Stimulated activated CD4-positive, alpha-beta T cell treated with anti-CD3 and anti-CD28 coated beads, Interleukin-1b, Interleukin-23, amount 100 ng/mL, for 1 hour (primary cell): ENCODE data around the gene PRDX1.
"Not testable (repeated sequence)": the region's sequence is repeated elsewhere in the genome, so short reads cannot be mapped to it uniquely, and the experiment has no call there.

Experiments
- DNase-seq, 2 donors: peaks; one replicate each; pipeline ENCODE4 v3.0.0-alpha.2; 2020; ENCODE audit warnings: low read depth in 2 of 2

The PRDX1 gene

DNA sequence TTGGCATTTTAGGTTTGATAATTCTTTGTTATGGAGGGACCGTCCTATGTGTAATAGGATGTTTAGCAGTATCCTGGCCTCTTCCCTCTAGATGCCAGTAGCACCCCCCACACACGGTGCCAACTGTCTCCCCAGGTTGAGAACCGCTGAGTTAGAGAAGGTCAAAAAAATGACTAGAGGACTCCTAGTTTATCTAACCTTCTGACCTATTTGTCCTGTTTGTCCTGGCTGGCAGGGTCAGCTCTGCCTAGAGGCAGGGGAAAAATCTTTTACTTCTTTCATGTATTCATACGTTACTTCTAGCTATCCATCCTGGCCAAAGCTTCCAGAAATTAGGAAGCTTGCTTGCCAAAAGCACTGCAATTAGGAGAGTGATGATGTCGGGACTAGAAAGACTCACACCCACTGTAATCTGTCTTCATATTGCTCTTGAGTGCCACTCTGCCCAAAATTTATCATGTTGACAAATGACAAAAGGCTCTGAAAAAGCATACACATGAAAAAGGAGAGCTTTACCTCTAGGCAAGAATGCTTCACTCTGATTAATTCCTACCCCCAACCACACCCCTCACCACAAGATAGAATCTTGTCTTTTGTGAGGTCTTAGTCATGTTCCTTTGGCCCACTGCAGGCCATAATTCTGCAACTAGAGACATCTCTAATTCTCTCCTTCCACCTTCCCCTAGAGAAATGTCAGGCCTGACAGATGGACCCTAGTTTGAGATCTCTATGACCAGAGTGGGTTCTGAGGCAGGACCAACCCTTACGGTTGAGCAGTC, 14.5 kb upstream of the PRDX1 start:
- DNase-seq: no peak

DNA sequence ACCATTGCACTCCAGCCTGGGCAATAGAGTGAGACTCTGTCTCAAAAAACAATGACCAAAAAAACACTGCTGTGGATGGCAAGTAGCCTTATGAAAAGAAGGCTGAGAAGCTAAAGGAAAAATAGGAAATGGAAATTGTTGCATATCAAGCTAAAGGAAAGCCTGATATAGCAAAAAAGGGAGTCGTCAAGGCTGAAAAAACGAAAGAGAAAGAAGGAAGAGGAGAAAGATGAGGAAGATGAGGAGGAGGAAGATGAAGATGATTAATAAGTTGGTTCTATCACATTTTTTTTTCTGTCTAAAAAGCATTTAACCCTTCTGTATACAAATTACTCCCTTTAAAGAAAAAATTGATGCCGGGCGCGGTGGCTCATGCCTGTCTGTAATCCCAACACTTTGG, 10.2 kb upstream of the PRDX1 start:
- DNase-seq: no peak

DNA sequence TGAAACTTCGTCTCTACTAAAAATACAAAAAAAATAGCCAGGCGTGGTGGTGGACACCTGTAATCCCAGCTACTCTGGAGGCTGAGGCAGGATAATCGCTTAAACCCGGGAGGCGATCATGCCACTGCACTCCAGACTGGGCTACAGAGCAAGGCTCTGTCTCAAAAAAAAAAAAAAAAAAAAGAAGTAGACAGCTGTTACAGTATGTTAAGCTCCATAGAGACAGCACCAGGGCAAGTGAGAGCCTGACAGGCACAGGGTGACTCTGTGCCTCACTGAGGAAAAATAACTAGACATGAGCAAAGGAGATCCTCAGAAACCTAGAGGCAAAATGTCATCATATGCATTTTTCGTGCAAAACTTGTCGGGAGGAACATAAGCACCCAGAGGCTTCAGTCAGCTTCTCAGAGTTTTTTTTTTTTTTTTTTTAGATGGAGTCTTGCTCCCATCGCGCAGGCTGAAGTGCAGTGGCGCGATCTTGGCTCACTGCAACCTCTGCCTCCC, 9.0 kb upstream of the PRDX1 start:
- no peak for DNase-seq

- DNase-seq: no peak
Observed at GRCh38 chr1:45526135-45526644, 4.5 kb upstream of the PRDX1 start.

- DNase-seq: not testable (repeated sequence)
Observed at GRCh38 chr1:45523975-45524374, 2.3 kb upstream of the PRDX1 start.

- not testable (repeated sequence) for DNase-seq
Observed at GRCh38 chr1:45523516-45523915, 1.8 kb upstream of the PRDX1 start.

- no peak for DNase-seq
Observed at GRCh38 chr1:45522324-45523104, 830 bp upstream of the PRDX1 start.

- DNase-seq: not testable (repeated sequence)
Observed at GRCh38 chr1:45519774-45520173, 1.9 kb downstream of the PRDX1 start.

DNA sequence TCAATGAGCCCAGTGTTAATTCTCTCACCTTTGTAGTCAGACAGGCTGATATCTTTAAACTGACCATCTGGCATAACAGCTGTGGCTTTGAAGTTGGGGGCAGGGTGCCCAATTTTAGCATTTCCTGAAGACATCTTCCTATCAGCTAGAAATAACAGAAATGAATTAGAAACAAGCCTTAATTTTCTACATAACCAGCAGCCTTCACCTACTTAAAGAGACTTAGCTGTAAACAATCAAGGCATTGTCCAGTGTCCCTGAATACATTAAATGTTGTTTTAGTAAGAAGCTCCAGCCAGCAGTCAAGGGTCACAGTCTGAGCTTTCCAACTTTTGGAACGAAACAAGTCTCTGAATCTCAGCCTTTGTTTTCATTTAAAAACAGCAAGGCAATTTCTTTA, 2.8 kb downstream of the PRDX1 start:
- DNase-seq: no peak

GRCh38 chr1:45518366-45518765, 3.3 kb downstream of the PRDX1 start:
- not testable (repeated sequence) for DNase-seq

DNA sequence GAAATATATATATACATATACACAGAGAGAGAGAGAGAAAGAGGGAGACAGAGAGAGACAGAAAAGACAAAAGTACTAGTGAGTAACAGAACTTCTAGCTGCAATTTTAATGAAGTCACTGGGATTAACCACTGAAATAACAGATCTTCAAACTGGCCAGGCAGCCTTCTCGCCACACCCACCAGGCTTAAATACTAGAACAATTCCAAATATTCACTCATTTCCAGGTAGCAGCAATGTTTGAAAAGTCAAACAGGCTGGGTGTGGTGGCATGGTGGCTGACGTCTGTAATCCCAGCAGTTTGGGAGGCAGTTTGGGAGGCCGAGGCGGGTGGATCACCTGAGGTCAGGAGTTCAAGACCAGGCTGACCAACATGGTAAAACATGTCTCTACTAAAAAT, 5.2 kb downstream of the PRDX1 start:
- DNase-seq: no peak

DNA sequence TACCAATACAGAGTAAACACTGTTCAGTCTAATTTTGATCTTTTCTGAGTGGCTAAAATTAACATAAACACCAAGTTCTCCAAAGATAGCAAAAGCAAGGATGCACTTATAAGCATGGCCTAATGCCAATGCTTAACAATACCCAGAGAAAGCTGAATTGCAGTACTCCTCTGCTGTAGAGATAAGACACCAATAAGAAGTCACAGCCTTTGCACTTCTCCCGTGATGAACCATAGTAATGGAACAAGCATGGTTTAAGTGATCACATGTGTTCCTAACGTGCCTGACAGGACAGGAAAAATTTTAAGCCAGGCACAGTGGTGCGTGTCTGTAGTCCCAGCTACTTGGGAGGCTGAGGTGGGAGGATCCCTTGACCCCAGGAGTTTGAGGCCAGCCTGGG, 5.6 kb downstream of the PRDX1 start:
- no peak for DNase-seq

DNA sequence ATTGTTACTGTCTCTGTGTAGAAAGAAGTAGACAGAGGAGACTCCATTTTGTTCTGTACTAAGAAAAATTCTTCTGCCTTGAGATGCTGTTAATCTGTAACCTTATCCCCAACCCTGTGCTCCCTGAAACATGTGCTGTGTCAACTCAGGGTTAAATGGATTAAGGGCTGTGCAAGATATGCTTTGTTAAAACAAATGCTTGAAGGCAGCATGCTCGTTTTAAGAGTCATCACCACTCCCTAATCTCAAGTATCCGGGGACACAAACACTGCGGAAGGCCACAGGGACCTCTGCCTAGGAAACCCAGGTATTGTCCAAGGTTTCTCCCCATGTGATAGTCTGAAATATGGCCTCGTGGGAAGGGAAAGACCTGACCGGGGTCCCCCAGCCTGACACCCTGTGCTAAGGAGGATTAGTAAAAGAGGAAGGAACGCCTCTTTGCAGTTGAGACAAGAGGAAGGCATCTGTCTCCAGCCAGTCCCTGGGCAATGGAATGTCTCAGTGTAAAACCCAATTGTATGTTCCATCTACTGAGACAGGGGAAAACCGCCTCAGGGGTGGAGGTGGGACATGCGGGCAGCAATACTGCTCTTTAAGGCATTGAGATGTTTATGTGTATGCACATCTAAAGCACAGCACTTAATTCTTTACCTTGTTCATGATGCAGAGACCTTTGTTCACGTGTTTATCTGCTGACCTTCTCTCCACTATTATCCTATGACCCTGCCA, 8.0 kb downstream of the PRDX1 start:
- not testable (repeated sequence) for DNase-seq

DNA sequence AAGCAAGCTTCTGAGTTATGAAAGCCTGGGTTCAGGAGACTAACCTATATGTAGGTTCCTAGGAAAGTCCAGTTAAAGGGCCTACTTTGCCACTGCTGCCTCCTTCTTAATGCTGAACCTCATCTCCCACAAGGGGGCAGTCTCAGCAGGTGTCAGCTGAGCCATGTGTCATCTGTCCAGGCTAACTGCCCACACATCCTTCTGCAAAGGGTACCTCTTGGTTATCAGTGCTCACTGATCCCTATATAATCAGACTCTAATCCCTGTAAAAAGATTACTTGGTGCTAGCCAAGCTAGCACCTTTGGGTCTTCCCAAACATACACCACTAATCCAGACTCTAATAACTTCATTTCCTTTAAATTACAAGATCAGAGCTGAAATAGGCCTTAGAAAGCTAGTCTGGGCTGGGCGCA, 9.0 kb downstream of the PRDX1 start:
- no peak for DNase-seq

DNA sequence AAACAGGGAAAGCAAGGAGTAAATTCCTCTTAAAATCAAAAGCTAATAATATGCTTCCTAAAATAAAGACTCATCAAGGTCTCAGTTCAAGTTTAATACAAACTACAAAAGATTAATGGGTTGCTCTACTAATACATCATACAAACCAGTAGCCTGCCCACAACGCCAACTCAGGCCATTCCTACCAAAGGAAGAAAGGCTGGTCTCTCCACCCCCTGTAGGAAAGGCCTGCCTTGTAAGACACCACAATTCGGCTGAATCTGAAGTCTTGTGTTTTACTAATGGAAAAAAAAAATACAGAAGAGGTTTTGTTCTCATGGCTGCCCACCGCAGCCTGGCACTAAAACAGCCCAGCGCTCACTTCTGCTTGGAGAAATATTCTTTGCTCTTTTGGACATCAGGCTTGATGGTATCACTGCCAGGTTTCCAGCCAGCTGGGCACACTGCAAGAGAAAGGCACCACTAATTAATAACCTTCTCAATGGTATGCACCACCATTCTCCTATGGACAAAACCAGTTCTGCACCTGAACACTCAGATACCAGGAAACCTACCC, 10.6 kb downstream of the PRDX1 start:
- no peak for DNase-seq

GRCh38 chr1:45510036-45510971, 11.4 kb downstream of the PRDX1 start:
- DNase-seq: no peak

DNA sequence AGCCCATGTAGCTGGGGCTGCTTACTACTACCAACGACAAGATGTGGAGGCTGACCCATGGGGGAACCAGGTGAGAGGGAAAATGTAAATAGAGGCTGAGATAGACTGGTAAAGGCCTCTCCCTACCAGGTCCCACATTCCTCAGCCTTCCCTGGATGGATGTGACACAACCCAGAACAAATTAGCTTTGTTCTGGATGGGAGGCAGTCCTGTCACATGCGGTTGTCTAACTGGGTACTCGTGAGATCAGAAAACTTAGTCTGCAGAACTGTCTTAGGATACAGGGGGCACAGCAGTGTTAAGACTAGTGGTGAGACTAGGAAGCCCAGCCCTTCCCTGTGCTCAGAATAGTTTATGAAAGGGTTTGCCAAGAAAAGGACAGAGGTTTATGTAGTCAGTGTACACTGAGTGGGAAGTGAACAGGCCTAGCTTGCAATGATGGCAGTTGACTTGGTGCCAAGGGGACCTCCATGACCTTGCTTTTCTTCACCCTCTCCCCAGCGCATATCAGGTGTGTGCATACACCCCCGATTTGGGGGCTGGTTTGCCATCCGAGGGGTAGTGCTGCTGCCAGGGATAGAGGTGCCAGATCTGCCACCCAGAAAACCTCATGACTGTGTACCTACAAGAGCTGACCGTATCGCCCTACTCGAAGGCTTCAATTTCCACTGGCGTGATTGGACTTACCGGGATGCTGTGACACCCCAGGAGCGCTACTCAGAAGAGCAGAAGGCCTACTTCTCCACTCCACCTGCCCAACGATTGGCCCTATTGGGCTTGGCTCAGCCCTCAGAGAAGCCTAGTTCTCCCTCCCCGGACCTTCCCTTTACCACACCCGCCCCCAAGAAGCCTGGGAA, 13.2 kb downstream of the PRDX1 start:
- DNase-seq: no peak

- DNase-seq: no peak
Observed at GRCh38 chr1:45507893-45508292, 13.8 kb downstream of the PRDX1 start.

- no peak for DNase-seq
Observed at GRCh38 chr1:45507195-45507594, 14.5 kb downstream of the PRDX1 start.
